ENCODE data around the gene NKX2-2. TPM values are rescaled to one million over a fixed set of nuclear protein-coding genes. Genes with fewer than 3 reads are reported as not detected.

Gene NKX2-2
- total RNA-seq, 1 experiment from 2014 or later, result not detected

DNA sequence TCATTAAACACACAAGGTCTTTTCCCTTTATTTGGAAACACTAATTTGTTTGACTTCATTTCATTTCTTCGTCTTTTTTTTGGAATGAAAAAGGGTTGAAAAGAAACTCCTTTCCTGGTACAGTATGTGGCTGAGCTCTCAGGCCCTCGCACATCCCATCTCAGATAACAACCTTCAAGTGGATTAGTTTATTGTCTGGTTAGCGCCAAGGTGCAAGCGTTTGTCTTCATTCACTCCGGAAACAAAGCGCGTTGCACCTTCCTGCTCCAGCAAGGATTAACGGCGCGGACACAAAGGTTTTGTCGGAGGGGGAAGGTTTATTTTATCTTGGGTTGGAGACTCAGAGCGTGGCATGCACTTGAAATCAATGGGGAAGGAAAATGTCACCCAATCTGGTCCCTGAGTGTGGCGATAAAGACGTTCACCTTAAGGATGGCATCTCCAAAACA is 5.3 kb upstream of the NKX2-2 start:
- ChIA-PET POLR2A (no interaction called here), CTCF (interaction anchor here (1.0 to 5.4 kb wide), 5 partner anchors 10 to 200 kb away, joined by 3 to 53 read pairs (median 8); no protein-coding TSS in a partner anchor)
- H3K9me3 Mint-ChIP-seq, result no peaks in the 10 kb centered on the region
- no peak for DNase-seq (ENCODE audit: low spot score)
- H3K36me3 Mint-ChIP-seq, result no peaks in the 10 kb centered on the region
- TF ChIP-seq, protein P1, sequence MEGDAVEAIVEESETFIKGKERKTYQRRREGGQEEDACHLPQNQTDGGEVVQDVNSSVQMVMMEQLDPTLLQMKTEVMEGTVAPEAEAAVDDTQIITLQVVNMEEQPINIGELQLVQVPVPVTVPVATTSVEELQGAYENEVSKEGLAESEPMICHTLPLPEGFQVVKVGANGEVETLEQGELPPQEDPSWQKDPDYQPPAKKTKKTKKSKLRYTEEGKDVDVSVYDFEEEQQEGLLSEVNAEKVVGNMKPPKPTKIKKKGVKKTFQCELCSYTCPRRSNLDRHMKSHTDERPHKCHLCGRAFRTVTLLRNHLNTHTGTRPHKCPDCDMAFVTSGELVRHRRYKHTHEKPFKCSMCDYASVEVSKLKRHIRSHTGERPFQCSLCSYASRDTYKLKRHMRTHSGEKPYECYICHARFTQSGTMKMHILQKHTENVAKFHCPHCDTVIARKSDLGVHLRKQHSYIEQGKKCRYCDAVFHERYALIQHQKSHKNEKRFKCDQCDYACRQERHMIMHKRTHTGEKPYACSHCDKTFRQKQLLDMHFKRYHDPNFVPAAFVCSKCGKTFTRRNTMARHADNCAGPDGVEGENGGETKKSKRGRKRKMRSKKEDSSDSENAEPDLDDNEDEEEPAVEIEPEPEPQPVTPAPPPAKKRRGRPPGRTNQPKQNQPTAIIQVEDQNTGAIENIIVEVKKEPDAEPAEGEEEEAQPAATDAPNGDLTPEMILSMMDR (IDR thresholded peaks at IDR 0.05), result no peak
- TF ChIP-seq NR2C2 (CRISPR knock-in tag; IDR thresholded peaks at IDR 0.05), result no peak
- TF ChIP-seq, protein P2, sequence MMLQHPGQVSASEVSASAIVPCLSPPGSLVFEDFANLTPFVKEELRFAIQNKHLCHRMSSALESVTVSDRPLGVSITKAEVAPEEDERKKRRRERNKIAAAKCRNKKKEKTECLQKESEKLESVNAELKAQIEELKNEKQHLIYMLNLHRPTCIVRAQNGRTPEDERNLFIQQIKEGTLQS (CRISPR knock-in tag; conservative IDR thresholded peaks at IDR 0.05), result no peak
- H3K27ac Mint-ChIP-seq, result no peak overlapping the region
- ATAC-seq, result no peak
- H3K4me3 Mint-ChIP-seq, result peak overlapping the region; percentile 31; the same call in 1 of the 2 replicates
- H3K27me3 Mint-ChIP-seq (ENCODE audit: low read depth), result peaks cover 90% of the 10 kb centered on the region
- H3K4me1 Mint-ChIP-seq, result peaks cover 65% of the 10 kb centered on the region

DNA sequence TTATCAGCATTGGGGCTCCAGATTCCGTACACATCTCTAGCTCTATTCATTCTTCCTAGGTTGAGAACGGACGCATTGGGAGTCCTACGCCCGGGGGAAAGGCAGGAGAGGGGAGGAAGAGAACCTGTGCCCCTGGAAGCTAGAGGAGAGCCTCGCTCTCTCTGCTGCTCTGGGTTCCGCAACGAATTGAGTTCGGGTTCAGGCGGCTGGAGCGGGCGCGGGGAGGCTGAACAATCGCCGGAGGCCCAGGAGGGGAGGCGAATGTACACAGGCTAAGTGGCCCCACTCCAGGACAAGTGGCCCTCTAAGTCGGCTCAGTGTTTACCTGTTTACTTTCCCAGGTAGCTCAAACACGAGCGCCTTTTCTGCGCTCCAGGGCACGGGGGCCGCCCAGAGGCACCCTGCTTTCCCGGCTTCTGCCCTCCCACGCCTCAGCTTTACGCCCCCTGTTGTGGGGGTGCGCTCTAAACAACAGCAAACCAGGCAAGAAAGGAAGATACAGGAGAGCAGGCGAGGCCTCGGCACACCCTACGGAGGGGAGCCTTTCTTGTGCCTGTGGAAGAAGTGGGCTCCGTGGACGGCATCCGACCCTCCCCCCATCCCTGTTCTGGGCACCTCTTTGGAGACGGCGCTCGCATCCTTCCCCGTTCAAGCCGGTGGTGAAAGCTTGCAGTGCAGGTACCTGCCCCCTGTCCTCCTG is 4.6 kb upstream of the NKX2-2 start:
- Mint-ChIP-seq H3K4me1 (peaks cover 58% of the 10 kb centered on the region), H3K36me3 (no peaks in the 10 kb centered on the region), H3K27me3 (ENCODE audit: low read depth) (peaks cover 90% of the 10 kb centered on the region), H3K9me3 (no peaks in the 10 kb centered on the region), H3K27ac (no peak overlapping the region), H3K4me3 (peak overlapping the region; percentile 66)
- TF ChIP-seq, protein P3, sequence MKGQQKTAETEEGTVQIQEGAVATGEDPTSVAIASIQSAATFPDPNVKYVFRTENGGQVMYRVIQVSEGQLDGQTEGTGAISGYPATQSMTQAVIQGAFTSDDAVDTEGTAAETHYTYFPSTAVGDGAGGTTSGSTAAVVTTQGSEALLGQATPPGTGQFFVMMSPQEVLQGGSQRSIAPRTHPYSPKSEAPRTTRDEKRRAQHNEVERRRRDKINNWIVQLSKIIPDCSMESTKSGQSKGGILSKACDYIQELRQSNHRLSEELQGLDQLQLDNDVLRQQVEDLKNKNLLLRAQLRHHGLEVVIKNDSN (CRISPR knock-in tag; IDR thresholded peaks at IDR 0.05), result no peak
- TF ChIP-seq RORB (CRISPR knock-in tag; IDR thresholded peaks at IDR 0.05), result no peak
- TF ChIP-seq, protein P4, sequence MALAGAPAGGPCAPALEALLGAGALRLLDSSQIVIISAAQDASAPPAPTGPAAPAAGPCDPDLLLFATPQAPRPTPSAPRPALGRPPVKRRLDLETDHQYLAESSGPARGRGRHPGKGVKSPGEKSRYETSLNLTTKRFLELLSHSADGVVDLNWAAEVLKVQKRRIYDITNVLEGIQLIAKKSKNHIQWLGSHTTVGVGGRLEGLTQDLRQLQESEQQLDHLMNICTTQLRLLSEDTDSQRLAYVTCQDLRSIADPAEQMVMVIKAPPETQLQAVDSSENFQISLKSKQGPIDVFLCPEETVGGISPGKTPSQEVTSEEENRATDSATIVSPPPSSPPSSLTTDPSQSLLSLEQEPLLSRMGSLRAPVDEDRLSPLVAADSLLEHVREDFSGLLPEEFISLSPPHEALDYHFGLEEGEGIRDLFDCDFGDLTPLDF (CRISPR knock-in tag; IDR thresholded peaks at IDR 0.05), result no peak
- no peak for TF ChIP-seq EMX1 (CRISPR knock-in tag; IDR thresholded peaks at IDR 0.05)
- TF ChIP-seq, protein P2 (CRISPR knock-in tag; conservative IDR thresholded peaks at IDR 0.05), result no peak
- TF ChIP-seq MXD4 (CRISPR knock-in tag; IDR thresholded peaks at IDR 0.05; ENCODE audit: borderline replicate concordance), result no peak
- no peak for TF ChIP-seq ZNF396 (CRISPR knock-in tag; IDR thresholded peaks at IDR 0.05; ENCODE audit: borderline replicate concordance)
- TF ChIP-seq ZNF138 (CRISPR knock-in tag; conservative IDR thresholded peaks at IDR 0.05), result no peak
- TF ChIP-seq, protein P5, sequence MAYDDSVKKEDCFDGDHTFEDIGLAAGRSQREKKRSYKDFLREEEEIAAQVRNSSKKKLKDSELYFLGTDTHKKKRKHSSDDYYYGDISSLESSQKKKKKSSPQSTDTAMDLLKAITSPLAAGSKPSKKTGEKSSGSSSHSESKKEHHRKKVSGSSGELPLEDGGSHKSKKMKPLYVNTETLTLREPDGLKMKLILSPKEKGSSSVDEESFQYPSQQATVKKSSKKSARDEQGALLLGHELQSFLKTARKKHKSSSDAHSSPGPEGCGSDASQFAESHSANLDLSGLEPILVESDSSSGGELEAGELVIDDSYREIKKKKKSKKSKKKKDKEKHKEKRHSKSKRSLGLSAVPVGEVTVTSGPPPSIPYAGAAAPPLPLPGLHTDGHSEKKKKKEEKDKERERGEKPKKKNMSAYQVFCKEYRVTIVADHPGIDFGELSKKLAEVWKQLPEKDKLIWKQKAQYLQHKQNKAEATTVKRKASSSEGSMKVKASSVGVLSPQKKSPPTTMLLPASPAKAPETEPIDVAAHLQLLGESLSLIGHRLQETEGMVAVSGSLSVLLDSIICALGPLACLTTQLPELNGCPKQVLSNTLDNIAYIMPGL (CRISPR knock-in tag; IDR thresholded peaks at IDR 0.05), result no peak
- TF ChIP-seq NFE2L1 (CRISPR knock-in tag; IDR thresholded peaks at IDR 0.05), result no peak
- ATAC-seq (no peak), DNase-seq (ENCODE audit: low spot score) (peak; percentile 24)
- ChIA-PET POLR2A (interaction anchor here (1.2 kb wide), 1 partner anchor 9 kb away, joined by 3 read pairs; no protein-coding TSS in a partner anchor), CTCF (interaction anchor here (0.8 to 5.4 kb wide), 12 partner anchors 9 to 681 kb away, joined by 3 to 53 read pairs (median 6); no protein-coding TSS in a partner anchor)

DNA sequence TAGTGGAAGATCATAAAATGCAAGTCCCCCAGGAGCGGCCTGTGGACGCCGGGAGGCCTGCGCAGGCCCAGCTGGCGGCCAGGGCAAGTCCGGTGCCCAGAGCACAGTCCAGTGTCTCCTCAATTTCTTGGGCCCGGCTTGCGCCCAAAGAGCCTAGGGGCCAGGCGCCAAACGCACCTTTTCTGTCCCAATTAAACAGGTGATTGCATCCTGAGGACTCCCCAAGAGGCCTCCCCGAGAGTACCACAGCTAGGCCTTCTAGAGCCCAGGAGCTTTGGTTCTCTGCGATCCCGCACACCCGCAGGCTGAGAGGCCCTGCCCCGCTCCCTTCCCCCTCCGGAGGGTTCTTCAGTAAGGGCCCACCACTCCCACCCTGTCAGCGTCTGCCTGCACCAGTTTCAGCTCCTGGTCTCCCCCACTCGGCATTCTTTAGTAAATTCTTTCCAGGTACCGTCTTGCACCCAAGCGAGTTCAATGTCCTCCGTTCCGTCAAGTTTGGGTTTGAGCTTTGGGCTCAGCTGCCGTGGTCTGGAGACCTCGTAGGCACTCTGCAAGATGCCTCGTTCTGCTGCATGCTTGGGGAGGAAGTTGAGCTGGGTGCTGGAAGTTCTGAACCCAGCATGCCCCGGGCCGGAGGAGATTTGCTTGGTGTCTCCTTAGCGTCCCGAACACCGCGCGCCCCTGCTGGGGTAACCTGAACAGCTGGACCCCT is 3.9 kb upstream of the NKX2-2 start:
- H3K27me3 Mint-ChIP-seq (ENCODE audit: low read depth), result peaks cover 90% of the 10 kb centered on the region
- H3K4me3 Mint-ChIP-seq, result peak overlapping the region; percentile 66
- H3K27ac Mint-ChIP-seq, result no peak overlapping the region
- CTCF ChIA-PET, result interaction anchor here (0.8 to 5.4 kb wide), 15 partner anchors 9 to 700 kb away, joined by 3 to 53 read pairs (median 4); no protein-coding TSS in a partner anchor
- POLR2A ChIA-PET, result interaction anchor here (0.5 to 1.2 kb wide), 2 partner anchors 9 to 276 kb away, joined by 3 to 4 read pairs; no protein-coding TSS in a partner anchor
- H3K4me1 Mint-ChIP-seq, result peaks cover 53% of the 10 kb centered on the region
- H3K36me3 Mint-ChIP-seq, result no peaks in the 10 kb centered on the region
- no peaks in the 10 kb centered on the region for H3K9me3 Mint-ChIP-seq
- no peak for ATAC-seq
- peak; percentile 38 for DNase-seq (ENCODE audit: low spot score)
- TF ChIP-seq ZNF263 (CRISPR knock-in tag; IDR thresholded peaks at IDR 0.05; ENCODE audit: low read depth) (no peak), GTF2I (CRISPR knock-in tag; conservative IDR thresholded peaks at IDR 0.05) (no peak)
- TF ChIP-seq, protein P6, sequence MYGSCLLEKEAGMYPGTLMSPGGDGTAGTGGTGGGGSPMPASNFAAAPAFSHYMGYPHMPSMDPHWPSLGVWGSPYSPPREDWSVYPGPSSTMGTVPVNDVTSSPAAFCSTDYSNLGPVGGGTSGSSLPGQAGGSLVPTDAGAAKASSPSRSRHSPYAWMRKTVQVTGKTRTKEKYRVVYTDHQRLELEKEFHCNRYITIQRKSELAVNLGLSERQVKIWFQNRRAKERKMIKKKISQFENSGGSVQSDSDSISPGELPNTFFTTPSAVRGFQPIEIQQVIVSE (CRISPR knock-in tag; IDR thresholded peaks at IDR 0.05; ENCODE audit: borderline replicate concordance), result no peak
- TF ChIP-seq, protein P7, sequence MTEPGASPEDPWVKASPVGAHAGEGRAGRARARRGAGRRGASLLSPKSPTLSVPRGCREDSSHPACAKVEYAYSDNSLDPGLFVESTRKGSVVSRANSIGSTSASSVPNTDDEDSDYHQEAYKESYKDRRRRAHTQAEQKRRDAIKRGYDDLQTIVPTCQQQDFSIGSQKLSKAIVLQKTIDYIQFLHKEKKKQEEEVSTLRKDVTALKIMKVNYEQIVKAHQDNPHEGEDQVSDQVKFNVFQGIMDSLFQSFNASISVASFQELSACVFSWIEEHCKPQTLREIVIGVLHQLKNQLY (CRISPR knock-in tag; IDR thresholded peaks at IDR 0.05), result no peak
- TF ChIP-seq, protein P3 (CRISPR knock-in tag; IDR thresholded peaks at IDR 0.05), result no peak
- TF ChIP-seq, protein P8, sequence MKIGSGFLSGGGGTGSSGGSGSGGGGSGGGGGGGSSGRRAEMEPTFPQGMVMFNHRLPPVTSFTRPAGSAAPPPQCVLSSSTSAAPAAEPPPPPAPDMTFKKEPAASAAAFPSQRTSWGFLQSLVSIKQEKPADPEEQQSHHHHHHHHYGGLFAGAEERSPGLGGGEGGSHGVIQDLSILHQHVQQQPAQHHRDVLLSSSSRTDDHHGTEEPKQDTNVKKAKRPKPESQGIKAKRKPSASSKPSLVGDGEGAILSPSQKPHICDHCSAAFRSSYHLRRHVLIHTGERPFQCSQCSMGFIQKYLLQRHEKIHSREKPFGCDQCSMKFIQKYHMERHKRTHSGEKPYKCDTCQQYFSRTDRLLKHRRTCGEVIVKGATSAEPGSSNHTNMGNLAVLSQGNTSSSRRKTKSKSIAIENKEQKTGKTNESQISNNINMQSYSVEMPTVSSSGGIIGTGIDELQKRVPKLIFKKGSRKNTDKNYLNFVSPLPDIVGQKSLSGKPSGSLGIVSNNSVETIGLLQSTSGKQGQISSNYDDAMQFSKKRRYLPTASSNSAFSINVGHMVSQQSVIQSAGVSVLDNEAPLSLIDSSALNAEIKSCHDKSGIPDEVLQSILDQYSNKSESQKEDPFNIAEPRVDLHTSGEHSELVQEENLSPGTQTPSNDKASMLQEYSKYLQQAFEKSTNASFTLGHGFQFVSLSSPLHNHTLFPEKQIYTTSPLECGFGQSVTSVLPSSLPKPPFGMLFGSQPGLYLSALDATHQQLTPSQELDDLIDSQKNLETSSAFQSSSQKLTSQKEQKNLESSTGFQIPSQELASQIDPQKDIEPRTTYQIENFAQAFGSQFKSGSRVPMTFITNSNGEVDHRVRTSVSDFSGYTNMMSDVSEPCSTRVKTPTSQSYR (CRISPR knock-in tag; IDR thresholded peaks at IDR 0.05), result no peak

All from WTC11 (cell line).